HG02973 (cell line): ENCODE data around the gene TTC1.
"Not testable (repeated sequence)": the region's sequence is repeated elsewhere in the genome, so short reads cannot be mapped to it uniquely, and the experiment has no call there.

Source experiments
- ATAC-seq: cut with Tn5 transposase; IDR thresholded peaks from one replicate; pipeline ENCODE4 v1.9.1; 2021; ENCODE audit warnings: moderate library complexity; ENCODE audit not compliant: unreplicated experiment

TTC1 gene

DNA sequence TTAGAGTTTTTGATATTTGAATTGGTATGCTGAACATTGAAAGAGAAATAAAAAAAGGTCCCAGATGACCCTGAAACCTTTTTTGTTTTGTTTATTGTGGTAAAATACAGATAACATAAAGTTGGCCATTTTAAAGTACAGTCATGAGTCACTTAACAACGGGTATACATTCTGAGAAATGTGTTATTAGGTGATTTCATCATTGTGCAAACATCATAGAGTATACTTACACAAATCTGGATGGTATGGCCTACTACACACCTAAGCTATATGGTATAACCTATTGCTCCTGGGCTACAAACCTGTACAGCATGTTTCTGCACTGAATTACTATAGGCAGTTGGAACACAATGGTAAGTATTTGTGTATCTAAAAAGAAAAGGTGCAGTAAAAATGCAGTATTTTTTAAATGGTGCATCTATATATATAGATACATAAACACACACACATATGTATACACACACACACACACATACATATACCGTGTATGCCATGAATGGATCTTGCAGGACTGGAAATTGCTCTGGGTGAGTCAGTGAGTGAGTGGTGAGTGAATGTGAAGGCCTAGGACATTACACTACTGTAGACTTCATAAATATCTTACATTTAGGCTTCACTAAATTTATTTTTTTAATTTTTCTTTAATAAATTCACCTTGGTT lies 31.0 kb downstream of the TTC1 start:
- ATAC-seq, result no peak

DNA sequence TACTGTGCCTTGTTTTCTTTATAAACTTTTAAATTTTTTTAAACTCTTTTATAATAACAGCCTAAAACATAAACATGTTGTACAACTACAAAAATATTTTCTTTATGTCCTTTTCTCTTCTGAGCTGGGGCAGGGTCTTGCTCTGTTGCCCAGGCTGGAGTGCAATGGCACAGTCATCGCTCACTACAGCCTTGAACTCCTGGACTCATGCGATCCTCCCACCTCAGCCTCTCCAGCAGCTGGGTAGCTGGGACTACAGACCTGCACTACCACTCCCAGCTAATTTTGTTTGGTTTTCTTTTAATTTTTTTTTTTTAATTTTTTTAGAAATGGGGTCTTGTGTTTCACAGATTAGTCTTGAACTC lies 31.5 kb downstream of the TTC1 start:
- no peak for ATAC-seq

DNA sequence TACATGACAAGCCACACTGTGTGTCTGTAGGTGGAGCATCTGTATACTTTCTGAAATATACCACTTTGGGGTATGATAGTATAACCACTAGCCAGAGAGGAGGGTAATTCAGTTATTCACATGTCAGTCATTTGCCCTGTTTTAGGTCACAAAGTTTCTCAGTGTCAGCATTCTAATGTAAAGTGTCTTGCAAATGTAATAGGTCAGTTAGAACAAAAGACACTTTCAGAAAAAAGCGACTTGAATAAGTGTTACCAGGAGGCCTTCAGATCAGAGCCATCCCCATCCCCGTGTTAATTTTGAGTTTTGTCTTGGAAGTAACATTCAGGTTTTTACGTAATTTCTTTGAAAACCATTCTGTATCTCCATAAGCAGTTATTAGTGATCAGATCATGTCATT lies 33.7 kb downstream of the TTC1 start:
- no peak for ATAC-seq

DNA sequence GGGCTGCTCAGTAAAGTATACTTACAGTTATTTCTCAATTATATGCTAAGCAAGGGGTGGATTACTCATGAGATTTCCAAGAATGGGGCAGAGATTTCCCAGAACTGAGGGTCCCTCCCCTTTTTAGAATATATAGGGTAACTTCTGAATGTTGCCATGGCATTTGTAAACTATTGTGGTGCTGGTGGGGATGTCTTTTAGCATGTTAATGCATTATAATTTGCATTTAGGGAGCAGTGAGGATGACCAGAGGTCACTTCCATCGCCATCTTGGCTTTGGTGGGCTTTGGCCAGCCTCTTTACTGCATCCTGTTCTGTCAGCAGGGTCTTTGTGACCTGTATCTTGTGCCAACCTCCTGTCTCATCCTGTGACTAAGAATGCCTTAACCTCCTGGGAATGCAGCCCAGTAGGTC lies 35.5 kb downstream of the TTC1 start:
- ATAC-seq, result no peak

DNA sequence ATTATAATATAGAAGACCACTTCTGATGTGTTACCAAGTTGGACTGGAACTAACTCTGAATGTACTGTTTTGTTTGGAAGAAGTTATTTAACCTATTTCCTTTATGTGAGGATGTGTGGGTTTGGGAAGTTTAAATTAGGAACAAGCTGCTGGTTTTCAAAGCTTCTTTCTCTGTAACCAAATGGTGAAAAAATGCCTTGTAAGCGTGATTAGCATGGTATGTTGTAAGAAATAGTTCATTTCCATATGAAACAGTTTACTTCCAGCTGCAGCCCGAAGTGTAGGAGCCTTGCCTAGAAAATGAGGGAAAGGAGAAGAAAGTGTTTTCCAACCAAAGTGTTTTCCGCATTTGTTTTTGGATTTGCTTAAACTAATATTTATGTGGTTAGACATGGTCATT lies 36.0 kb downstream of the TTC1 start:
- no peak for ATAC-seq

DNA sequence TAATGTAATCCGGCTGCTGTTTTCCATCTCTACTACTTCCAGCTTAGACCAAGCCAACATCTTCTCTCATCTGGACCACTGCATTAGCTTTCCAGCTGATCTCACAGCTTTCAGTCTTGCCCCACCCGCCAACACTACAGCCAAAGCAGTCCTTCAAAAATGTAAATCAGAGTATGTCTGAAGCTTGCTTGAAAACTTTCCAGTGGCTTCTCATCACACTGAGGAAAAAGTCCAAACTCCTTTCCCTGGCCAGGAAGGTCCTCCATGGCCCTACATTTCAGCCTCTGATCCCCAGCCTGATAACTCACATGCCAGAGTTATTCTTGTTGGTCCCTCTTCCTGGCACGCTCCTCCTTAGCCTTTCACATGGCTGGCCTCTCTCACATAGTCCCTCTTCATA lies 38.5 kb downstream of the TTC1 start:
- no peak for ATAC-seq

DNA sequence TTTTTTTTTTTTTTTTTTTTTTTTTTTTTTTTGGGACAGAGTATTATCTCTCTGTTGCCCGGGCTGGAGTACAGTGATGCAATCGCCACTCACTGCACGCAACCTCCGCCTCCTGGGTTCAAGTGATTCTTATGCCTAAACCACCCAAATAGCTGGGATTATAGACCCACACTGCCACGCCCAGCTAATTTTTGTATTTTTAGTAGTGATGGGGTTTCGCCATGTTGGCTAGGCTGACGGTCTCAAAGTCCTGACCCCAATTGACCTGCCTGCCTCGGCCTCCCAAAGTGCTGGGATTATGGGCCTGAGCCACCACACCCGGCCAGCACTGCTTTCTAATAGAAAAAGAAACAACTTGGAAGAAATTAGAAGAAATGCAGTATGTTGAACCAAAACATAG lies 39.2 kb downstream of the TTC1 start:
- no peak for ATAC-seq

DNA sequence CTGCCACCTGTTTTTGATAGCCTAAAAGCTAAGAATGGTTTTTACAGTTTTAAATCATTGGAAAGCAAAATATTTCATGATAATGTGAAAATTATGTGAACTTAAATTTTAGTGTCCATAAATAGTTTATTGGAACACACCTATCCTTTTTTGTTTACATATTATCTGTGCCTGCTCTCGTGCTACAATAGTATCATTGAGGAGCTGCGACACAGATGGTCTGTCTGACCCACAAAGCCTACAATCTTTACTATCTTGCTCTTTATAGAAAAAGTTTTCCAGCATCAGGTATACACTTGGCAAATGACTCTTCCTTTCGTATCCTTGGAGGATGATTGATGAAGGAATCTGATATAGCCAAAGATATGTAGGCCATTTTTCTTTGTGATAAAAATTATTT lies 40.2 kb downstream of the TTC1 start:
- ATAC-seq, result no peak

DNA sequence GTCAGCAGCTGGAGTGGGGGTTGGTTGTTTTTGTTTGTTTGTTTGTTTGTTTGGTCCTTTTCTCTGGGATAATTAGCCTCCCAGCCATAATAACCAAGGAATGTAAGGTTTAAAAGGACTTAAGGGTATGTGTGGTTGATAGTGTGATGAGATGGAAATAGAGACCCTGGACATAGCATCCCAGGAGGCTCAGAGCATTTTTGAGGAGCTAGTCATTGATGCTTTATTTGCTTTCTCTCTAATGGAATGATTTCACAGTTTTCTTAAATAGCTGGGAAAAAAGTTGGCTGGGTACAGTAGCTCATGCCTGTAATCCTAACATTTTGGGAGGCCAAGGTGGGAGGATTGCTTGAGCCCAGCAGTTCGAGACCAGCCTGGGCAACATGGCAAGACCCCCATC lies 45.1 kb downstream of the TTC1 start:
- no peak for ATAC-seq

DNA sequence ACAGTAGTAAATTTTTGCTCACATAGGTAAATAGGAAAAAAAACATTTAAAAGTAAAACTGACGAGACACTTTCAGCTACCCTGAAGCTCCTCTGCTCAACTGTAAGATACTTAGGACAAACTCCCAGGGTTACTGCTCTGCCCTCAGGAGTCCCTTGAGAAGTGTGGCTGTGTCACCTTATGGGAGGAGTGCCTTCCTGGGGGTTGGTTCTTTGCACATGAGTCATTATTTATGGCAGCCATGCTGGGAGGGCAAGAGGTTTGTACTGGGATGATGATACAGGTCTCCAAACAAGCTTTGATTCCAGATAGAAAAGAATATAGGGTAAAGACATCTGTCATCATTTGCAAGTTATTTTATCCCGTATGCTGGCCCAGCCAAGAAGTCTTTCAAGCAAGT lies 45.9 kb downstream of the TTC1 start:
- ATAC-seq, result no peak

DNA sequence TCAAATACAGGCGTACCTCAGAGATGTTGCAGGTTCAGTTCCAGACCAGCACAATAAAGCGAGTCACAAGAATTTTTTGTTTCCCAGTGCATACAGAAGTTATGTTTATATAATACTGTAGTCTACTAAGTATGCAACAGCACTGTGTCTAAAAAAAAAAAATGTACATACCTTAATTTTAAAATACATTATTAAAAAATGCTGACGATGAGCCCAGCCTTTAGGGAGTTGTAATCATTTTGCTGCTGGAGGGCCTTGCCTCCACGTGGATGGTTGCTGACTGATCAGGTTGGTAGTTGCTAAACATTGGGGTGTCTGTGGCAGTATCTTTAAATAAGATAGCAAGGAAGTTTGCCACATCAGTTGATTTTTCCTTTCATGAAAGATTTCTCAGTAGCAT lies 48.3 kb downstream of the TTC1 start:
- no peak for ATAC-seq

DNA sequence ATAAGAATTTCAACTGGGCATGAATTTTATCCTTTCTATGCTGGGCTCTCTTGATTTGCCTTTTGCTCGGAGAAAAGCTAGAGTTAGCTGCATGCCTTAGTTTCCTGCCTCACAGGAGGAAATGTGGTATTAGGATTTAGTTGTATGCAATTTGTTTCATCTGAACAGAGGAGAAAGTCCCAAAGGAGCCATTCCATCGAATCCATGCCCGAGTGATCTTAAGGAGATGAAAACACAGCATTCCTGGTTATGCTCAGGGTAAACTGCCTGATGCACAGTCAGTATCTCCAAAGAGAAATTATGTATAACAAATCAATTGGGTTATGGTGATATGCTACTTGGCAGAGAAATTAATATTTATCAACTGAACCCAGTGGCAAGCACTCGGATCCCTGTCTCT lies 51.1 kb downstream of the TTC1 start:
- no peak for ATAC-seq

DNA sequence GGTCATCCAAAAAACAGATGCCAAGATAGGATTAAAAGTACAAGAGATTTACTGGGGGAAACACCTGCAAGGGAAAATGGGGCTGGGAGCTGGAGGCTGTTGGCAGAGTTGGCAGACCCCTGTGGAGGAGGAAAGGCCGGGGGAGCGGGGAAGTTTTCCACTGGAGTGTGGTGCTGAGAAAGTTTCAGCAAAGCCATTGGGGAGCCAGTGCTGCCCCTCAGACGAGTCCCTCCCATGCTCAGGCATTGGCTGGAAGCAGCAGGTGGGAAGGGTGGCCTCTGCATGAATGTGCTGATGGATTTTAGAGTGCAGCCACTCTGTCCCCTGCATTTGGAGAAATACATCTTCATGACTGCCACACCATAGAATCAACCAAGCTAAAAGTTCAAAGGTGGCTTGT lies 52.8 kb downstream of the TTC1 start:
- ATAC-seq, result no peak

DNA sequence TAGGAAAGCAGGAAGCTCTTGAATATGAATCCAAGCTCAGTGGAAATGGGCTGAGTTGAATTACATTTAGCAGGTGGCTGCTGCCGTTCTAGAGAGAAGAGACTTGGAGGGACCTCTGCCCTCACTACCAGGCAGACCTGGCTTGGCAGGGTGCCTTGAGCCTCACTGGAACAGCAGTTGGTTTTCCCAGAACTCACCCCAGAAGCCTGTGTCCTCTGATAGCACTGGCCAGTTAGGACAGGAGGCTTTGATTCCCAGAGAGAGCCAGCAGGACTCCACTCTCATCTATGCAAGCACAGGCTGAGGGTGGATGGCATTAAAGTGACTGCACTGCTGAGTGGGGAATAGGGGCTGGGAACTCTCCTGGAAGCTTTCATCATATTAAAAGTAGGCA lies 55.5 kb downstream of the TTC1 start:
- ATAC-seq, result no peak

DNA sequence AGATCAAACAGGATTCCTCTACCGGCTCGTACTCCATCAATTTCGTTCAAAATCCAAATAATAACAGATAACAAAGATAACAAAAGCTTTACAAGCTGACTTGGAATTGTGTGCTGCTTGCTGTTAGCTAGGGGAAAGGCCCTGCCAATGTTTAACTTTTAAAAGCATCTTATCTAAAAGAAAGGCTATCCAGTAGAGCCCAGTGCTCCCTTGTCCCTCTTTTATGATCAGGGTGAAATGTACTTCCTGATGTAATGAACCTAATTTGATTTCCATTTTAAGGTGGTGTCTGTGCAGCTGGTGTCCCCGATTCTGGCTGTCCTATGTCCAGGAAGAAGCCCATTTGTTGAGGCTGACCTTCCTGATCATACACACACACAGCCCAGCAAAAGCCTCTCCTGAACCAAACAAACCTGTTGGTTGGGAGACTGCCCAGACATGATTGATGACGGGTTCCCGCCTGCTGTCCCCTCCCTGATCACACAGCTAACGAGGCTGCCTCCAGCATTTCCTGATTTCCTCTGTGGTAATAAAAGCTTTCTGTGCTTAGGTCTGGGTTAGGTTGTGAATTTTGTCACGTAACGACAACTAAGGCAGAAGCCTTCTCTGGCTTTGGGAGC lies 56.2 kb downstream of the TTC1 start:
- ATAC-seq, result no peak

DNA sequence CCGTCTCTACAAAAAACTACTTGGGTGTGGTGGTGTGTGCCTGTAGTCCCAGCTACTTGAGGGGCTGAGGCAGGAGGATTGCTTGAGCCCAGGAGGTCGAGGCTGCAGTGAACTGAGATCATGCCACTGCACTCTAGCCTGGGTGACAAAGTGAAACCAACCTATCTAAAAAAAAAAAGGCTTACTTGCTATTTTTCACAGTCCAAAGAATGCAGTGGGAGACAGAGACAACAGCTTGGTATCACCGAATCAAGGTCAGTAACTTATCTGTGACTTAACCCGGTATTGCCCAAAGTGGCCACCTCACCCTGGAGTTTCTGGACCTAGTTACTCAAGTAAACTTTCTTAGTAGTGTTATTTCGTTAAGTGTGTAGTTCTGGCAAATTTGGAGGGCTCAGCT lies 60.2 kb downstream of the TTC1 start:
- not testable (repeated sequence) for ATAC-seq

DNA sequence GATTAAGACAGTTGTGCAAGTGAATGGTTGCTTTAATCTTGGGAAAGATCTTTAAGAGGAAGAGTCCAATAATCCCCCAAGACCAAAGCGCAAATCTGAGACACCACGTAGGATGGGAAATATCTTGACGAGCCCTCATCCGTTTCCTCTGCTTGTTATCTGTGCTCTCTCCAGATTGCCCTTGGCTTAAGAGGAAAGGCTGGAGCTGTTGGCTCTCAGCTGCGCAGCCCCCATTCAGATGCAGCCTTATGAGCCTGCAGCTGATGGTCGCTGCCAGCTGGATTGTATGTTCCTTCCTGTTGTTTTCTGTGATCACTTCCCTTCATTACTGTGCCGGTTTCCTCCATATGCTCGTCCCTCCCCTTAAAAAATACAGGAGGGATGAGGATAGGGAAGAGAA lies 62.6 kb downstream of the TTC1 start:
- no peak for ATAC-seq

DNA sequence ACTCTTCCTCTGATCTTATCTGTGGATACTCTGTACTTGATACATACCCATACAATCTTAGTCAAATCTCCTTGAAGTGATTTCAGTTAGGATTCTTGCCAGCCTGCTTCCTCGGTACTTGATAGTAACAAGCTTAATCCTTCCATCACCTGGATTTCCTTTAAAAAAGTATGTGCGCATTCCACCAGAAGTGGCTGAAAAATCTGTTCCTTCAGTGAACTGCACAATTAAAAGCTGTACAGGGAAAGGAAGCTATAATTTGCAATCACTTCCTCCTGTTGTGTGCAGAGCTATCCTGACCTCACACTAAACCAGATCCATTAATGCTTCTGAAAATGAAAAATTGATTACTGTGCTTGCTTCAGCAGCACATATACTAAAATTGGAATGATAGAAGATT lies 63.0 kb downstream of the TTC1 start:
- no peak for ATAC-seq

DNA sequence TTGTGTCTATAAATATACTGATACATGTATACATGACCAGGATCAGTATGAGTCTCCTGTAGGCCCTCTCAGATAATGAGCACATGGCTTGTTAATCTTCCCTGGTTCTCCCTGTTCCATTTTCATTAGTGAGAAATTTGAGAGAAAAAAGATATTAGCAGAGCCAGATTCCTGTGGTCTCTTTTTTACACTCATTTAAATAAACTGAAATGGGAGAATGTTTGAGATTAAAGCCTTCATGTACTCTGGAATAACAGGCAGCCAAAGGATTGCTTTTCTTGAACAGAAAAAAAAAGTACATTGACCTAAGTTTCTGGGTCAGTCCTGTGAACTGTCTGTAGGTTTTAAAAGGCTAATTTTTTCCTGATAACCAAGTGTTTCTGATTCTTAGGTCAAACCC lies 66.1 kb downstream of the TTC1 start:
- no peak for ATAC-seq

DNA sequence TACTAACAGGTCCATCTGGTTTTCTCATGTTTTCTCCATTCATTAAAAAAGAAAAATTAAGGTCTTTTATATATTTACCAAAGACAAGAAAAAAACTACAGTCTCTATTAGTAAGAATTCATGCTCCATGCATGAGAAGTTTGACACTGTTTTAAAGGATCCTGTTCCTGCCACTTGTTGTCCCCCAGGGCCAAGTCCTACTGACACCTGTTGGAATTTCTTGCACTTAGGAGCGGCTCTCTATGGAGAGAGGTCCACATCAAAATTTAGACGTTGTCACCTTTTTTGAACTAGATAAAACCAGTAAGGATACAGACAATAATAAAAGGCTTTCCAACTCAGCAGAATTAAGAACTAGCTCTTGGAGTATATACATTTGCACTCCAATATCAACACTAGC lies 68.1 kb downstream of the TTC1 start:
- no peak for ATAC-seq

DNA sequence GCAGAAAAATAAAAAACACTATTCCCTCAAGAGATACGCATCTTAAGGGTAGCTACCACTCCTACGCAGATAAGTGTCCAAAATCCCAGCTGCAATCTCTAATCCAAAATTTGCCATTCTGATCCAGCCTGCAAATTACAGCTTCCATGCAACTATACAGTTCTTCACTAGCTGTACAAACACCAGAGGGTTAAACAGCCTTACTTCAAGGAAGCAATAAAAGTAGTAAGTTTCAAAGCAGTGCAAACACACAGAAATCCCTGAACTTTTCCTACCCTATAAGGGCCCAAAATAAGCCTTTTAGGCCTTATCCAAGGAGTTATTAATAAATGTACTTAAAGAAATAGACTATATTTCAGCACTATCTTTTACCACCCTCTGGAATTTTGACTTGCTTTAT lies 70.8 kb downstream of the TTC1 start:
- ATAC-seq, result no peak

DNA sequence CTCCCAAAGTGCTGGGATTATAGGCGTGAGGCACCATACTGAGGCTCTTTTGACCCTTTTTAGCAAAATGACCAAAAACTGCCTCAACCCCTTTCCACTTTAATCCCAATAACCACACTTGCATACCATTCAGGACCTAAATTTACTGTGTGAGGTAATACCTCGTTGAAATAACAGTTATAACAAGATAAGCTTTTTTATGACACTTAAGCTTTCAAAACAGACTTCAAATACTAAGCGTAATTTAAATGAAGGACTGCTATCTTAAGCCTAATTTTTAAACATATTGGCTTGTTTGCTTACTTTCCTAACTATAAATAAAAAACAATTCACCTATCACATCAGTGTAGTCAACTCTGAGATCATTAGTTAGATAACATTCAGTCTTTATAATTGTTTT lies 72.6 kb downstream of the TTC1 start:
- ATAC-seq, result no peak
